ENCODE data around the gene PLA2G1B. TPM values are rescaled to one million over a fixed set of nuclear protein-coding genes. Genes with fewer than 3 reads are reported as not detected.

Gene PLA2G1B
- total and polyA plus RNA-seq, 9 of the 15 experiments (the other 6 are each of a cell fraction or from before 2014, with no cell fraction given), result 1.4 TPM; not detected in 8

DNA sequence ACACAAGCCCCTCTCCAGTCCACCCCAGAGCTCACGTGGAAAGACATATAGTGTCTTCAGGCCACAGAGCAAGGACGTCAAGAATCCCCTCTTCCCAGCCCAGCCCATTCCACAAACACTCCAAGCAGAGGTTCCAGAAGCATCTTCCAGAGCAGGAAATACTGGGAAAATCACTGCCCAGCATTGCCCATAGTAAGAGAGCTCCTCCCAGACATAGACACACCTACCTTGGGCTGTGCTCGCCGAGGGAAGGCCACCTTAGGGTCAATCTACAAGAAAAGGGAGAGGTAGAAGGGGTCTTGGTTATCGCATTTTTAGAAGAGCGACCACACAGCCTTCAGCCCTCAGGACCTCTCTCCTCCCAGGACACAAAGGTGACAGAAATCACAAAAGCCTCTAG lies 36.9 kb upstream of the PLA2G1B start:
- Histone ChIP-seq H3K9me3 (replicated peaks; ENCODE audit: control insufficient read depth, insufficient read depth, low read depth, low read length) (no peaks in the 10 kb centered on the region), H4K20me1 (replicated peaks; ENCODE audit: control insufficient read depth, insufficient read depth, low read length) (peaks cover 23% of the 10 kb centered on the region), H3K27me3 (ENCODE audit: control insufficient read depth in 2 of 2, insufficient read depth in 2 of 2, low read length in 2 of 2) (peaks cover 43 to 72% of the 10 kb centered on the region in 2 experiments; a peak in 4 of 5 replicates), H3K4me3 (no peak overlapping the region), H3K4me2 (ENCODE audit: insufficient read depth, low read length) (no peak overlapping the region), H3K79me2 (ENCODE audit: control insufficient read depth, insufficient read depth, low read length) (no peaks in the 10 kb centered on the region), H3K9me1 (ENCODE audit: control insufficient read depth, insufficient read depth, low read length) (peaks cover 3% of the 10 kb centered on the region), H3K9ac (ENCODE audit: insufficient read depth in 1 of 2, low read depth in 2 of 2, low read length in 2 of 2) (no peak overlapping the region), H3K36me3 (ENCODE audit: control insufficient read depth, insufficient read depth, low read length) (no peaks in the 10 kb centered on the region), H3K4me1 (replicated peaks in 1 of 2; ENCODE audit: control insufficient read depth in 2 of 2, insufficient read depth in 2 of 2, low read length in 2 of 2) (peaks cover 0 to 27% of the 10 kb centered on the region in 2 experiments; a peak in 2 of 5 replicates), H3K27ac (ENCODE audit: extremely low read depth, low read depth, low read length) (no peak overlapping the region), H2AFZ (ENCODE audit: low read depth, low read length) (no peak overlapping the region)
- ATAC-seq (no peak), DNase-seq (ENCODE audit: extremely low read depth in 1 of 4, low spot score in 3 of 4) (no peak), FAIRE-seq (no peak)
- ChIA-PET CTCF (ENCODE audit: low intra/inter-chr PET ratio) (no interaction called here), POLR2A (interaction anchor here (0.6 to 1.5 kb wide), 4 partner anchors 11 to 100 kb away, joined by 3 read pairs; partner anchors contain the start of gene RNU4-2)
- intact Hi-C loops (cut with micrococcal nuclease), result no loop called here
- in situ Hi-C loops (cut with MboI), result no loop called here
- no TSS peak for BruUV-seq (replicated peaks)
- 19% methylated on average over 6 of the region's 6 CpGs for WGBS (ENCODE audit: insufficient coverage, low coverage, missing lambda C conversion rate)
- TF ChIP-seq DDX20 (tag; IDR thresholded peaks at IDR 0.05; ENCODE audit: low read depth) (no peak), NR4A1 (CRISPR knock-in tag; IDR thresholded peaks at IDR 0.05) (no peak), NR4A1 (tag; IDR thresholded peaks at IDR 0.05) (no peak), MCM3 (IDR thresholded peaks at IDR 0.05) (no peak), NR2F6 (CRISPR knock-in tag; IDR thresholded peaks at IDR 0.05) (no peak), ZNF511 (CRISPR knock-in tag; IDR thresholded peaks at IDR 0.05) (no peak), SIX5 (IDR thresholded peaks at IDR 0.05; ENCODE audit: borderline replicate concordance in 1 of 2, insufficient read depth in 1 of 2, low read depth in 1 of 2, low read length in 2 of 2) (no peak), POLR2B (IDR thresholded peaks at IDR 0.05; ENCODE audit: low read depth, partially characterized antibody) (no peak), MYC (IDR thresholded peaks at IDR 0.05; ENCODE audit: low read depth, low read length) (no peak), MYC (CRISPR knock-in tag; IDR thresholded peaks at IDR 0.05; ENCODE audit: borderline replicate concordance, low read depth) (no peak), CBX2 (IDR thresholded peaks at IDR 0.05; ENCODE audit: insufficient read depth, low read length, poor library complexity, severe bottlenecking) (no peak), BRD9 (IDR thresholded peaks at IDR 0.05; ENCODE audit: low read depth, partially characterized antibody) (no peak), ZNF408 (CRISPR knock-in tag; IDR thresholded peaks at IDR 0.05; ENCODE audit: low read depth) (no peak), UBTF (IDR thresholded peaks at IDR 0.05; ENCODE audit: borderline replicate concordance in 1 of 2, low read depth in 2 of 2, low read length in 2 of 2) (no peak), PHB (CRISPR knock-in tag; IDR thresholded peaks at IDR 0.05) (no peak), ZSCAN32 (CRISPR knock-in tag; IDR thresholded peaks at IDR 0.05) (no peak), ZNF184 (CRISPR knock-in tag; IDR thresholded peaks at IDR 0.05) (no peak), ETS2 (tag; IDR thresholded peaks at IDR 0.05; ENCODE audit: borderline replicate concordance, poor library complexity, severe bottlenecking) (no peak), SMARCC2 (IDR thresholded peaks at IDR 0.05; ENCODE audit: low read depth) (no peak)
- TF ChIP-seq, protein P1, sequence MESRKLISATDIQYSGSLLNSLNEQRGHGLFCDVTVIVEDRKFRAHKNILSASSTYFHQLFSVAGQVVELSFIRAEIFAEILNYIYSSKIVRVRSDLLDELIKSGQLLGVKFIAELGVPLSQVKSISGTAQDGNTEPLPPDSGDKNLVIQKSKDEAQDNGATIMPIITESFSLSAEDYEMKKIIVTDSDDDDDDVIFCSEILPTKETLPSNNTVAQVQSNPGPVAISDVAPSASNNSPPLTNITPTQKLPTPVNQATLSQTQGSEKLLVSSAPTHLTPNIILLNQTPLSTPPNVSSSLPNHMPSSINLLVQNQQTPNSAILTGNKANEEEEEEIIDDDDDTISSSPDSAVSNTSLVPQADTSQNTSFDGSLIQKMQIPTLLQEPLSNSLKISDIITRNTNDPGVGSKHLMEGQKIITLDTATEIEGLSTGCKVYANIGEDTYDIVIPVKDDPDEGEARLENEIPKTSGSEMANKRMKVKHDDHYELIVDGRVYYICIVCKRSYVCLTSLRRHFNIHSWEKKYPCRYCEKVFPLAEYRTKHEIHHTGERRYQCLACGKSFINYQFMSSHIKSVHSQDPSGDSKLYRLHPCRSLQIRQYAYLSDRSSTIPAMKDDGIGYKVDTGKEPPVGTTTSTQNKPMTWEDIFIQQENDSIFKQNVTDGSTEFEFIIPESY (CRISPR knock-in tag; IDR thresholded peaks at IDR 0.05), result no peak

All from K562 (cell line).